CD14-positive monocyte (primary cell): ENCODE data around the gene SYNE1. TPM values are rescaled to one million over a fixed set of nuclear protein-coding genes. Genes with fewer than 3 reads are reported as not detected.
A peak's percentile ranks its signal among the peaks of the same experiment; 100 is the strongest.

Experiments
- DNase-seq, 3 donors: peaks; one replicate each; pipeline ENCODE4 v3.0.0-alpha.2; 2011 to 2022
- H2AFZ ChIP-seq: 2 replicates; pipeline ENCODE4 v1.6.0; 2012; ENCODE audit warnings: mild to moderate bottlenecking, low read depth, low read length, inconsistent platforms; ENCODE audit not compliant: insufficient read depth, poor library complexity, severe bottlenecking
- H3K27ac ChIP-seq, 2 donors: 1 replicate in 1 of 2; 2 replicates in 1 of 2; pipeline ENCODE4 v1.5.1; 2012 to 2013; ENCODE audit warnings: low read length in 2 of 2, control low read depth in 1 of 2, inconsistent platforms in 1 of 2, low read depth in 1 of 2, mild to moderate bottlenecking in 1 of 2
- H3K27me3 ChIP-seq, 2 donors: one replicate each; pipeline versions ENCODE4 v1.6.0 to v1.6.1; 2011 to 2013; ENCODE audit warnings: low read length in 2 of 2; ENCODE audit not compliant: control insufficient read depth in 2 of 2, insufficient read depth in 2 of 2
- H3K36me3 ChIP-seq, 2 donors: replicated peaks in 1 of 2; 1 replicate in 1 of 2; 2 replicates in 1 of 2; pipeline versions ENCODE4 v1.5.1 to v1.6.1; 2012 to 2013; ENCODE audit warnings: low read length in 2 of 2, control low read depth in 1 of 2, inconsistent platforms in 1 of 2, mild to moderate bottlenecking in 1 of 2; ENCODE audit not compliant: insufficient read depth in 2 of 2, control insufficient read depth in 1 of 2
- H3K4me1 ChIP-seq, 2 donors: 1 replicate in 1 of 2; 2 replicates in 1 of 2; pipeline versions ENCODE4 v1.5.1 to v1.6.1; 2012 to 2013; ENCODE audit warnings: low read length in 2 of 2, control low read depth in 1 of 2, inconsistent platforms in 1 of 2, mild to moderate bottlenecking in 1 of 2, moderate library complexity in 1 of 2; ENCODE audit not compliant: insufficient read depth in 2 of 2, control insufficient read depth in 1 of 2
- H3K4me2 ChIP-seq: replicated peaks from 2 replicates; pipeline ENCODE3; 2012; ENCODE audit warnings: low read length, moderate library complexity, mild to moderate bottlenecking; ENCODE audit not compliant: poor library complexity, severe bottlenecking; ENCODE audit errors: extremely low read depth
- H3K4me3 ChIP-seq, 3 experiments: fragments of 200-600 bp in 1 of 3; sonication (generic) in 1 of 3; replicated peaks in 1 of 3; 1 replicate in 2 of 3; 2 replicates in 1 of 3; pipeline ENCODE4 v1.5.1; 2011 to 2013; ENCODE audit warnings: low read length in 3 of 3, mild to moderate bottlenecking in 3 of 3, control low read depth in 2 of 3, low read depth in 2 of 3, inconsistent platforms in 1 of 3, moderate library complexity in 1 of 3
- H3K79me2 ChIP-seq: 2 replicates; pipeline ENCODE4 v1.6.0; 2012; ENCODE audit warnings: mild to moderate bottlenecking, control low read depth, inconsistent platforms, low read length, moderate library complexity; ENCODE audit not compliant: insufficient read depth
- H3K9ac ChIP-seq: 2 replicates; pipeline ENCODE4 v1.6.0; 2017; ENCODE audit warnings: low read length, mild to moderate bottlenecking; ENCODE audit not compliant: insufficient read depth, poor library complexity, severe bottlenecking
- H3K9me3 ChIP-seq, 2 donors: replicated peaks in 1 of 2; 1 replicate in 1 of 2; 2 replicates in 1 of 2; pipeline versions ENCODE4 v1.5.1 to v1.6.1; 2012 to 2013; ENCODE audit warnings: low read length in 2 of 2, control low read depth in 1 of 2; ENCODE audit not compliant: control insufficient read depth in 1 of 2, insufficient read depth in 1 of 2
- H4K20me1 ChIP-seq: 2 replicates; pipeline ENCODE4 v1.6.0; 2012; ENCODE audit warnings: mild to moderate bottlenecking, low read length, control low read depth, moderate library complexity; ENCODE audit not compliant: insufficient read depth
- H3K27ac Mint-ChIP-seq, 7 donors: one replicate each; pipeline ENCODE4 v1.8.0; 2020; ENCODE audit warnings: mild to moderate bottlenecking in 7 of 7, mixed read lengths in 7 of 7, moderate library complexity in 6 of 7, inconsistent platforms in 2 of 7
- H3K27me3 Mint-ChIP-seq, 3 donors: one replicate each; pipeline ENCODE4 v1.8.0; 2021 to 2022; ENCODE audit warnings: low read depth in 3 of 3, mild to moderate bottlenecking in 3 of 3, mixed read lengths in 3 of 3, moderate library complexity in 3 of 3, inconsistent platforms in 1 of 3
- H3K36me3 Mint-ChIP-seq, 2 donors: one replicate each; pipeline ENCODE4 v1.8.0; 2020; ENCODE audit warnings: mixed read lengths in 2 of 2, inconsistent platforms in 1 of 2, mild to moderate bottlenecking in 1 of 2
- H3K4me1 Mint-ChIP-seq: one replicate; pipeline ENCODE4 v1.8.0; 2020; ENCODE audit warnings: mild to moderate bottlenecking, mixed read lengths
- H3K4me3 Mint-ChIP-seq, 2 donors: one replicate each; pipeline ENCODE4 v1.8.0; 2020; ENCODE audit warnings: mild to moderate bottlenecking in 2 of 2, mixed read lengths in 2 of 2, moderate library complexity in 1 of 2
- H3K9me3 Mint-ChIP-seq, 7 donors: one replicate each; pipeline ENCODE4 v1.8.0; 2020 to 2022; ENCODE audit warnings: mixed read lengths in 7 of 7, mild to moderate bottlenecking in 6 of 7, moderate library complexity in 6 of 7, inconsistent platforms in 2 of 7
- WGBS: methylation state at CpG from one replicate; pipeline ENCODE4 v1.1.5; 2013; ENCODE audit warnings: missing lambda C conversion rate; ENCODE audit not compliant: insufficient coverage; 5-methylcytosine and 5-hydroxymethylcytosine counted together
- intact Hi-C, 2 donors: fragments of 100-400 bp; cut with micrococcal nuclease; formaldehyde crosslinking; loops; one replicate each; pipeline versions ENCODE4 v1.15.0 to v1.15.1; 2023
- polyA plus RNA-seq, 3 donors: library from polyadenylated mRNA; depleted of rRNA in 1 of 3; unstranded in 2 of 3; stranded (reverse) in 1 of 3; fragments of 300-500 nt in 2 of 3; fragments of >200 nt in 1 of 3; fragmentation: Illumina TruSeq in 2 of 3; gene quantifications; 1 replicate in 2 of 3; 2 replicates in 1 of 3; pipeline ENCODE4 v1.2.3, GENCODE V29; 2012 to 2021
- TF ChIP-seq, protein P1 (sequence below): fragments of 200-600 bp; IDR thresholded peaks from one replicate; pipeline ENCODE4 v1.8.0; 2022; ENCODE audit warnings: antibody characterized with exemption, mild to moderate bottlenecking

SYNE1 gene
- polyA plus RNA-seq, 3 donors, result 3.7 to 24.5 (median 8.1) TPM

DNA sequence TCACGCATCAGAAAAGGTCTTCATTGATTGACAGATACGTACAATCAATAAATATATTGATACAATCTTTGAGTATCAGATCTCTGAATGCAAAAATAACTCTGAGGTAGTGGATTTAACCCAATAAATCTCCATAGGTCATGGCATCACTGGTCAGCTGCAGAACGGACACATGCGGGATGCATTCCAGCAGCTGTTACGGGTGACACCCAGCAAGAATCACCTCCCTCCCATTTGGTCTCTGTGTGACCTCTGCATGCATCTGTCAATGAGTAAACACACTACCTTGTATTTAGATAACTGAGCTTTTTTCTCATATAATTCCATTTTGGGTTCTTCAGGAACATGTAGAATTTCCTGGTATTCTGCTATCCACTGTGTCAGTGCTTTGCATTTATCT lies 285.4 kb downstream of the SYNE1 start:
- H3K36me3 ChIP-seq, result peaks cover 0 to 40% of the 10 kb centered on the region in 2 donors
- Mint-ChIP-seq H3K27me3 (no peaks in the 10 kb centered on the region), H3K36me3 (peaks cover 39 to 47% of the 10 kb centered on the region in 2 donors), H3K9me3 (no peaks in the 10 kb centered on the region), H3K4me3 (no peak overlapping the region), H3K27ac (peak overlapping the region in 1 of 7 donors; percentile 28), H3K4me1 (peaks cover 3% of the 10 kb centered on the region)
- WGBS, result 40% methylated on average over 2 of the region's 5 CpGs
- H3K79me2 ChIP-seq, result no peaks in the 10 kb centered on the region
- H3K27me3 ChIP-seq, result no peaks in the 10 kb centered on the region
- H2AFZ ChIP-seq, result no peak overlapping the region
- H3K9ac ChIP-seq, result no peak overlapping the region
- no peaks in the 10 kb centered on the region for H3K9me3 ChIP-seq
- H3K4me1 ChIP-seq, result no peaks in the 10 kb centered on the region
- TF ChIP-seq, protein P1, sequence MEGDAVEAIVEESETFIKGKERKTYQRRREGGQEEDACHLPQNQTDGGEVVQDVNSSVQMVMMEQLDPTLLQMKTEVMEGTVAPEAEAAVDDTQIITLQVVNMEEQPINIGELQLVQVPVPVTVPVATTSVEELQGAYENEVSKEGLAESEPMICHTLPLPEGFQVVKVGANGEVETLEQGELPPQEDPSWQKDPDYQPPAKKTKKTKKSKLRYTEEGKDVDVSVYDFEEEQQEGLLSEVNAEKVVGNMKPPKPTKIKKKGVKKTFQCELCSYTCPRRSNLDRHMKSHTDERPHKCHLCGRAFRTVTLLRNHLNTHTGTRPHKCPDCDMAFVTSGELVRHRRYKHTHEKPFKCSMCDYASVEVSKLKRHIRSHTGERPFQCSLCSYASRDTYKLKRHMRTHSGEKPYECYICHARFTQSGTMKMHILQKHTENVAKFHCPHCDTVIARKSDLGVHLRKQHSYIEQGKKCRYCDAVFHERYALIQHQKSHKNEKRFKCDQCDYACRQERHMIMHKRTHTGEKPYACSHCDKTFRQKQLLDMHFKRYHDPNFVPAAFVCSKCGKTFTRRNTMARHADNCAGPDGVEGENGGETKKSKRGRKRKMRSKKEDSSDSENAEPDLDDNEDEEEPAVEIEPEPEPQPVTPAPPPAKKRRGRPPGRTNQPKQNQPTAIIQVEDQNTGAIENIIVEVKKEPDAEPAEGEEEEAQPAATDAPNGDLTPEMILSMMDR, result no peak
- no peak for DNase-seq
- intact Hi-C loops, result no loop called here
- H3K4me2 ChIP-seq, result no peak overlapping the region
- no peaks in the 10 kb centered on the region for H4K20me1 ChIP-seq
- H3K4me3 ChIP-seq, result no peak overlapping the region
- no peak overlapping the region for H3K27ac ChIP-seq

GRCh38 chr6:152351110-152351509 lies 286.1 kb downstream of the SYNE1 start:
- Histone ChIP-seq H3K36me3 (peaks cover 0 to 44% of the 10 kb centered on the region in 2 donors), H2AFZ (no peak overlapping the region), H3K4me3 (no peak overlapping the region), H3K9me3 (no peaks in the 10 kb centered on the region), H3K4me1 (no peaks in the 10 kb centered on the region), H4K20me1 (no peaks in the 10 kb centered on the region), H3K4me2 (no peak overlapping the region), H3K9ac (no peak overlapping the region), H3K27ac (no peak overlapping the region), H3K79me2 (no peaks in the 10 kb centered on the region), H3K27me3 (no peaks in the 10 kb centered on the region)
- no peak for DNase-seq
- Mint-ChIP-seq H3K9me3 (peaks cover 0 to under 1% (median 0%) of the 10 kb centered on the region in 7 donors), H3K36me3 (peaks cover 42 to 49% of the 10 kb centered on the region in 2 donors), H3K4me3 (no peak overlapping the region), H3K4me1 (no peaks in the 10 kb centered on the region), H3K27me3 (peaks cover 0 to under 1% (median 0%) of the 10 kb centered on the region in 3 donors), H3K27ac (no peak overlapping the region)
- TF ChIP-seq, protein P1, result no peak
- WGBS, result no CpG with 5 or more reads among the region's 2 CpGs
- intact Hi-C loops, result no loop called here
